ENCODE results near the gene CDX2. TPM values are rescaled to one million over a fixed set of nuclear protein-coding genes. Genes with fewer than 3 reads are reported as not detected.

The CDX2 gene
- total RNA-seq, 1 donor from 2014 or later, result not detected

GRCh38 chr13:27978301-27978968 lies 9.3 kb upstream of the CDX2 start:
- no peak for DNase-seq (ENCODE audit: low read depth)

GRCh38 chr13:27977476-27978300 lies 8.6 kb upstream of the CDX2 start:
- DNase-seq (ENCODE audit: low read depth), result no peak

- no peak for DNase-seq (ENCODE audit: low read depth)
Observed at GRCh38 chr13:27976362-27977091, 7.4 kb upstream of the CDX2 start.

GRCh38 chr13:27975564-27976361 lies 6.6 kb upstream of the CDX2 start:
- DNase-seq (ENCODE audit: low read depth), result no peak

GRCh38 chr13:27973961-27974662 lies 5.0 kb upstream of the CDX2 start:
- no peak for DNase-seq (ENCODE audit: low read depth)

GRCh38 chr13:27973291-27973690 lies 4.2 kb upstream of the CDX2 start:
- DNase-seq (ENCODE audit: low read depth), result no peak

- no peak for DNase-seq (ENCODE audit: low read depth)
Observed at GRCh38 chr13:27972478-27972820, 3.3 kb upstream of the CDX2 start.

- no peak for DNase-seq (ENCODE audit: low read depth)
Observed at GRCh38 chr13:27971776-27972477, 2.8 kb upstream of the CDX2 start.

GRCh38 chr13:27971236-27971645 lies 2.1 kb upstream of the CDX2 start:
- DNase-seq (ENCODE audit: low read depth), result no peak

- no peak for DNase-seq (ENCODE audit: low read depth)
Observed at GRCh38 chr13:27970382-27971235, 1.5 kb upstream of the CDX2 start.

- DNase-seq (ENCODE audit: low read depth), result no peak
Observed at GRCh38 chr13:27969866-27970229, 733 bp upstream of the CDX2 start.

- DNase-seq (ENCODE audit: low read depth), result no peak
Observed at GRCh38 chr13:27968316-27969081, 616 bp downstream of the CDX2 start.

- no peak for DNase-seq (ENCODE audit: low read depth)
Observed at GRCh38 chr13:27967736-27968315, 1.3 kb downstream of the CDX2 start.

GRCh38 chr13:27967203-27967735 lies 1.8 kb downstream of the CDX2 start:
- DNase-seq (ENCODE audit: low read depth), result no peak

- no peak for DNase-seq (ENCODE audit: low read depth)
Observed at GRCh38 chr13:27966641-27967202, 2.4 kb downstream of the CDX2 start.

GRCh38 chr13:27965740-27966640 lies 3.1 kb downstream of the CDX2 start:
- no peak for DNase-seq (ENCODE audit: low read depth)

GRCh38 chr13:27965343-27965739 lies 3.8 kb downstream of the CDX2 start:
- DNase-seq (ENCODE audit: low read depth), result no peak
